Measurements from ENCODE around the gene RGP1. TPM values are rescaled to one million over a fixed set of nuclear protein-coding genes. Genes with fewer than 3 reads are reported as not detected.

The RGP1 gene
- total and polyA plus RNA-seq, 9 of the 15 experiments (the other 6 are each of a cell fraction or from before 2014, with no cell fraction given): 0.42 to 13.8 (median 6.7) TPM

GRCh38 chr9:35728041-35728971 lies 20.8 kb upstream of the RGP1 start (continued):
- TF ChIP-seq CHD7 (IDR thresholded peaks at IDR 0.05; ENCODE audit: low read depth, low read length) (no peak), THRB (CRISPR knock-in tag; conservative IDR thresholded peaks at IDR 0.05) (peak; percentile 91), EZH2 (IDR thresholded peaks at IDR 0.05; ENCODE audit: borderline replicate concordance, low read depth, low read length) (no peak), SRF (CRISPR knock-in tag; IDR thresholded peaks at IDR 0.05) (peak; percentile 91 to 98), HLTF (IDR thresholded peaks at IDR 0.05) (peak; percentile 82), CAMTA2 (CRISPR knock-in tag; conservative IDR thresholded peaks at IDR 0.05) (no peak)
- TF ChIP-seq, protein P1, sequence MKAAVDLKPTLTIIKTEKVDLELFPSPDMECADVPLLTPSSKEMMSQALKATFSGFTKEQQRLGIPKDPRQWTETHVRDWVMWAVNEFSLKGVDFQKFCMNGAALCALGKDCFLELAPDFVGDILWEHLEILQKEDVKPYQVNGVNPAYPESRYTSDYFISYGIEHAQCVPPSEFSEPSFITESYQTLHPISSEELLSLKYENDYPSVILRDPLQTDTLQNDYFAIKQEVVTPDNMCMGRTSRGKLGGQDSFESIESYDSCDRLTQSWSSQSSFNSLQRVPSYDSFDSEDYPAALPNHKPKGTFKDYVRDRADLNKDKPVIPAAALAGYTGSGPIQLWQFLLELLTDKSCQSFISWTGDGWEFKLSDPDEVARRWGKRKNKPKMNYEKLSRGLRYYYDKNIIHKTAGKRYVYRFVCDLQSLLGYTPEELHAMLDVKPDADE (conservative IDR thresholded peaks at IDR 0.05; ENCODE audit: control insufficient read depth, low read depth, low read length): 0 out of 2 replicates have a peak, but pooled peaks have one; percentile 43
- TF ChIP-seq, protein P2, sequence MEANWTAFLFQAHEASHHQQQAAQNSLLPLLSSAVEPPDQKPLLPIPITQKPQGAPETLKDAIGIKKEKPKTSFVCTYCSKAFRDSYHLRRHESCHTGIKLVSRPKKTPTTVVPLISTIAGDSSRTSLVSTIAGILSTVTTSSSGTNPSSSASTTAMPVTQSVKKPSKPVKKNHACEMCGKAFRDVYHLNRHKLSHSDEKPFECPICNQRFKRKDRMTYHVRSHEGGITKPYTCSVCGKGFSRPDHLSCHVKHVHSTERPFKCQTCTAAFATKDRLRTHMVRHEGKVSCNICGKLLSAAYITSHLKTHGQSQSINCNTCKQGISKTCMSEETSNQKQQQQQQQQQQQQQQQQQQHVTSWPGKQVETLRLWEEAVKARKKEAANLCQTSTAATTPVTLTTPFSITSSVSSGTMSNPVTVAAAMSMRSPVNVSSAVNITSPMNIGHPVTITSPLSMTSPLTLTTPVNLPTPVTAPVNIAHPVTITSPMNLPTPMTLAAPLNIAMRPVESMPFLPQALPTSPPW (CRISPR knock-in tag; IDR thresholded peaks at IDR 0.05): peak; percentile 83
- TF ChIP-seq, protein P3, sequence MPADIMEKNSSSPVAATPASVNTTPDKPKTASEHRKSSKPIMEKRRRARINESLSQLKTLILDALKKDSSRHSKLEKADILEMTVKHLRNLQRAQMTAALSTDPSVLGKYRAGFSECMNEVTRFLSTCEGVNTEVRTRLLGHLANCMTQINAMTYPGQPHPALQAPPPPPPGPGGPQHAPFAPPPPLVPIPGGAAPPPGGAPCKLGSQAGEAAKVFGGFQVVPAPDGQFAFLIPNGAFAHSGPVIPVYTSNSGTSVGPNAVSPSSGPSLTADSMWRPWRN (IDR thresholded peaks at IDR 0.05; ENCODE audit: low read depth): peak; percentile 60; the same call in 1 of the 2 replicates
